Type B pancreatic cell (in vitro differentiated cells): ENCODE data around the gene CLDN4. TPM values are rescaled to one million over a fixed set of nuclear protein-coding genes. Genes with fewer than 3 reads are reported as not detected.
"Not testable (repeated sequence)": the region's sequence is repeated elsewhere in the genome, so short reads cannot be mapped to it uniquely, and the experiment has no call there.

Source experiments
- DNase-seq: peaks from one replicate; pipeline ENCODE4 v3.0.0; 2021; ENCODE audit warnings: mixed read lengths; ENCODE audit not compliant: unreplicated experiment; ENCODE audit errors: extremely low spot score
- H3K27ac Mint-ChIP-seq: 2 replicates; pipeline ENCODE4 v1.8.0; 2021; ENCODE audit warnings: mild to moderate bottlenecking, mixed read lengths
- H3K27me3 Mint-ChIP-seq: 2 replicates; pipeline ENCODE4 v1.8.0; 2021; ENCODE audit warnings: mixed read lengths
- H3K36me3 Mint-ChIP-seq: 2 replicates; pipeline ENCODE4 v1.8.0; 2021; ENCODE audit warnings: mixed read lengths
- H3K4me1 Mint-ChIP-seq: one replicate; pipeline ENCODE4 v1.8.0; 2021; ENCODE audit warnings: mixed read lengths; ENCODE audit not compliant: unreplicated experiment
- H3K4me3 Mint-ChIP-seq: 2 replicates; pipeline ENCODE4 v1.8.0; 2021; ENCODE audit warnings: mild to moderate bottlenecking, mixed read lengths
- H3K9me3 Mint-ChIP-seq: 2 replicates; pipeline ENCODE4 v1.8.0; 2021; ENCODE audit warnings: mixed read lengths
- CTCF ChIP-seq: fragments of 200-600 bp; sonication (generic); conservative IDR thresholded peaks from 2 replicates; pipeline ENCODE4 v1.5.0; 2021; ENCODE audit warnings: antibody characterized with exemption, mild to moderate bottlenecking
- total RNA-seq: library from RNA; stranded (reverse); gene quantifications from 2 replicates; pipeline ENCODE4 v1.2.1, GENCODE V29; 2021; ENCODE audit warnings: low replicate concordance

CLDN4 gene
- total RNA-seq, 1 donor from 2014 or later = 223 TPM

GRCh38 chr7:73844131-73844547, 13.3 kb downstream of the CLDN4 start:
- DNase-seq = no peak
- no peak for TF ChIP-seq CTCF
- H3K27me3 Mint-ChIP-seq = no peaks in the 10 kb centered on the region
- no peaks in the 10 kb centered on the region for H3K9me3 Mint-ChIP-seq
- no peaks in the 10 kb centered on the region for H3K36me3 Mint-ChIP-seq
- peak overlapping the region; percentile 68 for H3K4me3 Mint-ChIP-seq
- H3K27ac Mint-ChIP-seq = peak overlapping the region; percentile 90
- H3K4me1 Mint-ChIP-seq = peaks cover 14% of the 10 kb centered on the region

GRCh38 chr7:73844848-73845460, 14.2 kb downstream of the CLDN4 start:
- H3K27me3 Mint-ChIP-seq = no peaks in the 10 kb centered on the region
- H3K4me3 Mint-ChIP-seq = peak overlapping the region; percentile 56
- H3K27ac Mint-ChIP-seq = peak overlapping the region; percentile 90
- no peak for TF ChIP-seq CTCF
- H3K36me3 Mint-ChIP-seq = no peaks in the 10 kb centered on the region
- no peak for DNase-seq
- peaks cover 19% of the 10 kb centered on the region for H3K4me1 Mint-ChIP-seq
- H3K9me3 Mint-ChIP-seq = no peaks in the 10 kb centered on the region

- peak overlapping the region; percentile 89 for H3K27ac Mint-ChIP-seq
- DNase-seq, H3K27me3 Mint-ChIP-seq, H3K36me3 Mint-ChIP-seq, H3K9me3 Mint-ChIP-seq: not testable (repeated sequence)
- peak overlapping the region; percentile 47 for H3K4me3 Mint-ChIP-seq
- H3K4me1 Mint-ChIP-seq = peaks cover 20% of the 10 kb centered on the region
These were observed 15.0 kb downstream of the CLDN4 start for GRCh38 chr7:73845701-73846195.

GRCh38 chr7:73847941-73848723, 17.3 kb downstream of the CLDN4 start:
- no peak for DNase-seq
- no peaks in the 10 kb centered on the region for H3K36me3 Mint-ChIP-seq
- H3K9me3 Mint-ChIP-seq = no peaks in the 10 kb centered on the region
- H3K27ac Mint-ChIP-seq = no peak overlapping the region
- H3K4me3 Mint-ChIP-seq = no peak overlapping the region
- no peak for TF ChIP-seq CTCF
- H3K4me1 Mint-ChIP-seq = peaks cover 28% of the 10 kb centered on the region
- H3K27me3 Mint-ChIP-seq = no peaks in the 10 kb centered on the region

GRCh38 chr7:73850781-73851207, 20.0 kb downstream of the CLDN4 start:
- DNase-seq = no peak
- peaks cover 22% of the 10 kb centered on the region for H3K4me1 Mint-ChIP-seq
- H3K36me3 Mint-ChIP-seq = no peaks in the 10 kb centered on the region
- no peaks in the 10 kb centered on the region for H3K9me3 Mint-ChIP-seq
- no peaks in the 10 kb centered on the region for H3K27me3 Mint-ChIP-seq
- H3K27ac Mint-ChIP-seq = peak overlapping the region; percentile 96
- H3K4me3 Mint-ChIP-seq = peak overlapping the region; percentile 44
- TF ChIP-seq CTCF = no peak
